IPS DF 6.9 (cell line): Measurements from ENCODE around the gene ARID5A.
A peak's percentile ranks its signal among the peaks of the same experiment; 100 is the strongest.

Source experiments
- DNase-seq: peaks from one replicate; pipeline ENCODE4 v3.0.0-alpha.2; 2013; ENCODE audit warnings: low read depth, low spot score
- H3K27ac ChIP-seq: one replicate; pipeline ENCODE4 v1.5.1; 2013; ENCODE audit warnings: low read length, control low read depth
- H3K27me3 ChIP-seq: 2 replicates; pipeline ENCODE4 v1.6.1; 2013; ENCODE audit warnings: mild to moderate bottlenecking, low read length; ENCODE audit not compliant: control insufficient read depth, insufficient read depth
- H3K36me3 ChIP-seq: 2 replicates; pipeline ENCODE4 v1.6.1; 2013; ENCODE audit warnings: low read length; ENCODE audit not compliant: control insufficient read depth, insufficient read depth
- H3K4me1 ChIP-seq: 2 replicates; pipeline ENCODE4 v1.6.1; 2013; ENCODE audit warnings: low read length; ENCODE audit not compliant: control insufficient read depth, insufficient read depth
- H3K4me3 ChIP-seq: 2 replicates; pipeline ENCODE4 v1.5.1; 2013; ENCODE audit warnings: mild to moderate bottlenecking, low read length
- H3K9me3 ChIP-seq: 2 replicates; pipeline ENCODE4 v1.6.1; 2013; ENCODE audit warnings: low read length, inconsistent platforms; ENCODE audit not compliant: control insufficient read depth, insufficient read depth
- WGBS: extraction: QIAGEN DNeasy Blood & Tissue Kit; methylation state at CpG from one replicate; pipeline ENCODE4 v1.1.7; 2013; ENCODE audit warnings: mixed read lengths, missing lambda C conversion rate; ENCODE audit not compliant: insufficient read length, insufficient coverage; 5-methylcytosine and 5-hydroxymethylcytosine counted together

Gene ARID5A

GRCh38 chr2:96528006-96528699 lies 8.4 kb upstream of the ARID5A start:
- H3K4me1 ChIP-seq = 0 out of 2 replicates have a peak, but pooled peaks cover 1% of the 10 kb centered on the region
- H3K9me3 ChIP-seq = no peaks in the 10 kb centered on the region
- H3K27me3 ChIP-seq = no peaks in the 10 kb centered on the region
- no peak overlapping the region for H3K4me3 ChIP-seq
- H3K36me3 ChIP-seq = no peaks in the 10 kb centered on the region
- no CpG with 5 or more reads among the region's 14 CpGs for WGBS
- DNase-seq = no peak
- H3K27ac ChIP-seq = no peak overlapping the region

GRCh38 chr2:96528700-96529375 lies 7.7 kb upstream of the ARID5A start:
- WGBS = no CpG with 5 or more reads among the region's 8 CpGs
- Histone ChIP-seq H3K4me3 (no peak overlapping the region), H3K27ac (no peak overlapping the region), H3K9me3 (no peaks in the 10 kb centered on the region), H3K36me3 (no peaks in the 10 kb centered on the region), H3K27me3 (no peaks in the 10 kb centered on the region), H3K4me1 (0 out of 2 replicates have a peak, but pooled peaks cover 1% of the 10 kb centered on the region)
- DNase-seq = no peak

GRCh38 chr2:96529376-96530143 lies 7.0 kb upstream of the ARID5A start:
- no peaks in the 10 kb centered on the region for H3K27me3 ChIP-seq
- H3K4me1 ChIP-seq = 0 out of 2 replicates have a peak, but pooled peaks cover 1% of the 10 kb centered on the region
- no peak for DNase-seq
- no peaks in the 10 kb centered on the region for H3K36me3 ChIP-seq
- no peaks in the 10 kb centered on the region for H3K9me3 ChIP-seq
- H3K4me3 ChIP-seq = no peak overlapping the region
- no peak overlapping the region for H3K27ac ChIP-seq
- WGBS = no CpG with 5 or more reads among the region's 9 CpGs

- no peak for DNase-seq
- 0 out of 2 replicates have a peak, but pooled peaks cover 1% of the 10 kb centered on the region for H3K4me1 ChIP-seq
- no CpG with 5 or more reads among the region's 6 CpGs for WGBS
These were observed 6.5 kb upstream of the ARID5A start for GRCh38 chr2:96530144-96530430.

GRCh38 chr2:96530474-96531357 lies 5.8 kb upstream of the ARID5A start:
- H3K4me1 ChIP-seq = 0 out of 2 replicates have a peak, but pooled peaks cover 1% of the 10 kb centered on the region
- no peak for DNase-seq
- no peaks in the 10 kb centered on the region for H3K9me3 ChIP-seq
- no peaks in the 10 kb centered on the region for H3K36me3 ChIP-seq
- H3K27me3 ChIP-seq = no peaks in the 10 kb centered on the region
- H3K4me3 ChIP-seq = no peak overlapping the region
- WGBS = no CpG with 5 or more reads among the region's 16 CpGs
- H3K27ac ChIP-seq = no peak overlapping the region

More at GRCh38 chr2:96530144-96530430, 6.5 kb upstream of the ARID5A start:
- no peaks in the 10 kb centered on the region for H3K27me3 ChIP-seq
- H3K4me3 ChIP-seq = no peak overlapping the region
- H3K36me3 ChIP-seq = no peaks in the 10 kb centered on the region
- H3K9me3 ChIP-seq = no peaks in the 10 kb centered on the region
- no peak overlapping the region for H3K27ac ChIP-seq

- Histone ChIP-seq H3K27ac (no peak overlapping the region), H3K4me1 (0 out of 2 replicates have a peak, but pooled peaks cover 1% of the 10 kb centered on the region), H3K4me3 (no peak overlapping the region), H3K9me3 (no peaks in the 10 kb centered on the region), H3K36me3 (no peaks in the 10 kb centered on the region), H3K27me3 (no peaks in the 10 kb centered on the region)
- WGBS = no CpG with 5 or more reads among the region's 9 CpGs
- DNase-seq = no peak
These were observed 5.2 kb upstream of the ARID5A start for GRCh38 chr2:96531366-96531765.

- H3K27ac ChIP-seq = no peak overlapping the region
These were observed 4.6 kb upstream of the ARID5A start for GRCh38 chr2:96531872-96532505.

GRCh38 chr2:96532641-96533291 lies 3.8 kb upstream of the ARID5A start:
- Histone ChIP-seq H3K27ac (no peak overlapping the region), H3K4me3 (no peak overlapping the region), H3K27me3 (peaks cover 6% of the 10 kb centered on the region), H3K36me3 (no peaks in the 10 kb centered on the region), H3K9me3 (no peaks in the 10 kb centered on the region), H3K4me1 (peaks cover 2% of the 10 kb centered on the region; the same call in 1 of the 2 replicates)
- no peak for DNase-seq
- WGBS = no CpG with 5 or more reads among the region's 7 CpGs

More at GRCh38 chr2:96531872-96532505, 4.6 kb upstream of the ARID5A start:
- Histone ChIP-seq H3K36me3 (no peaks in the 10 kb centered on the region), H3K4me3 (peak overlapping the region; percentile 11; the same call in 1 of the 2 replicates), H3K27me3 (no peaks in the 10 kb centered on the region; the same call in 1 of the 2 replicates), H3K4me1 (0 out of 2 replicates have a peak, but pooled peaks cover 1% of the 10 kb centered on the region), H3K9me3 (no peaks in the 10 kb centered on the region)
- WGBS = no CpG with 5 or more reads among the region's 23 CpGs
- no peak for DNase-seq

- peaks cover 13% of the 10 kb centered on the region for H3K27me3 ChIP-seq
- H3K27ac ChIP-seq = no peak overlapping the region
- peaks cover 7% of the 10 kb centered on the region for H3K4me1 ChIP-seq
- no peak for DNase-seq
- no peaks in the 10 kb centered on the region for H3K36me3 ChIP-seq
- no peak overlapping the region for H3K4me3 ChIP-seq
- no peaks in the 10 kb centered on the region for H3K9me3 ChIP-seq
- WGBS = no CpG with 5 or more reads among the region's 8 CpGs
These were observed 3.1 kb upstream of the ARID5A start for GRCh38 chr2:96533292-96534073.
